GM19351 (cell line): ENCODE results near the gene PCAT6.
"Not testable (repeated sequence)": the region's sequence is repeated elsewhere in the genome, so short reads cannot be mapped to it uniquely, and the experiment has no call there.

ENCODE experiments used
- ATAC-seq: cut with Tn5 transposase; IDR thresholded peaks from one replicate; pipeline ENCODE4 v1.9.1; 2021; ENCODE audit warnings: mild to moderate bottlenecking, moderate library complexity; ENCODE audit not compliant: unreplicated experiment

PCAT6 gene

GRCh38 chr1:202810615-202811295 lies at the start of gene PCAT6:
Gene PCAT6 (plus strand): TSS chr1:202810954.
- ATAC-seq = peak; percentile 76

GRCh38 chr1:202762019-202762418 lies 48.7 kb upstream of the PCAT6 start:
- no peak for ATAC-seq

GRCh38 chr1:202765721-202766120 lies 45.0 kb upstream of the PCAT6 start:
- no peak for ATAC-seq

DNA sequence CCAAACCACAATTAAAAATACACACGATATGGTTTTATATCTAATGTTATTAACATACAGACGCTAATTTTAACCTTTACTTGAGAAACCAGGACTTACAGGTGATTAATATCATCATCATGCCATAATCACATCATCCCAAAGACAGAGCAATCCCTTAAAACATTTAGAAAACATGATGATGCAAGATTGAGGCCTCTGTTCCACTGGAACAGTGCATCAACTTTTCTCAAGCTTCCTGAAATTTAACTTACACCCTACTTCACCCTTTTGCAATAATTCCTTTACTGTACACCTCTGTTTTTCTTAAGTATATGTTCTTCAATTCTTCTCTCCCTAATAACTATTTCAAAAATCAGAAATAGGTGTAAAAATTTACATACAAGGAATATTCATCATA lies 40.6 kb upstream of the PCAT6 start:
- ATAC-seq = no peak

DNA sequence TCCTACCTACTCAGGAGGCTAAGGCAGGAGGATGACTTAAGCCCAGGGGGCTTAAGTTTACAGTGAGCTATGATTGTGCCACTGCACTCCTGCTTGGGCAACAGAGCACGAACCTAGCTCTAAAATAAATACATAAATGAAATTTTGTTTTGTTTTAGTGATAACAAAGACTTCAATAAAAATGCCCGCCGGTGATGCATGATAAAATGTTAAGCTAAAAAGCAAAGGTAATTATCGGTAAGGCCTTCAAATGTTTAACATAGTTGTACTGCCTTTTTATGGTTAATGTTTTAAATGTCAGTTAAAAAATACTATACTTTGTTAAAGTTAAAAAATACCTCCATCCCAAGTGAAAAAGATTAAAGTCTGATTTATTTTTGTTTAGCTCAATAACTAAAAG lies 29.6 kb upstream of the PCAT6 start:
- ATAC-seq = no peak

DNA sequence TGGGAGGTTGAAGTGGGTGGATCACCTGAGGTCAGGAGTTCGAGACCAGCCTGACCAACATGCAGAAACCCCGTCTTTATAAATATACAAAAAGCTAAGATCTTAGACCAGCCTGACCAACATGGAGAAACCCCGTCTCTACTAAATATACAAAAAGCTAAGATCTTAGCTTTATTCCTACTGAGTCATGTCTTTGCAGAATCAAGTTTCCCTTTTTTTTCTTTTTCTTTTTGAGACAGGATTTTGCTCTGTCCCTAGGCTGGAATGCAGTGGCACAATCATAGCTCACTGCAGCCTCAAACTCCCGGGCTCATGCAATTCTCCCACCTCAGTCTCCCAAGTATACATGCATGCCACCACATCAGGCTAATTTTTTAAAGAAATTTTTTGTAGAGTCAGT lies 23.9 kb upstream of the PCAT6 start:
- ATAC-seq = no peak

DNA sequence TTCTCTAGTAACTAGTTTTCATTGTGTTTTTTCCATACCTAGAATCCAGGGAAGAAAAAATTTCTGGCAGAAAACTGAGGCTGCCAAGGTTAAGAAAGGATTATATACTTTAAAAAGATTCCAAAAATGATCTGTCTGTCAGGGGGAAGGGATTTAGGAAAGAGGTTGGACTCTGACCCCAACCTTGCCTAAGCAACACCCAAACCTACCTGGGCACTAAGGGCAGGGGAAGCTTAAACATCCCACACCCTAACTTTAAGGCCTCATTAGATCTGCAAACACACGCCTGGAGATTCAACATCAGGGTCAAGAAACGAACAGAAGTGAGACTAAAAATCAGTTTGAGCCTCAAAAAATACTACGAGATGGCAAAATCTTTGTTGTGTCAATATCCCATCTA lies 22.0 kb upstream of the PCAT6 start:
- ATAC-seq = no peak

DNA sequence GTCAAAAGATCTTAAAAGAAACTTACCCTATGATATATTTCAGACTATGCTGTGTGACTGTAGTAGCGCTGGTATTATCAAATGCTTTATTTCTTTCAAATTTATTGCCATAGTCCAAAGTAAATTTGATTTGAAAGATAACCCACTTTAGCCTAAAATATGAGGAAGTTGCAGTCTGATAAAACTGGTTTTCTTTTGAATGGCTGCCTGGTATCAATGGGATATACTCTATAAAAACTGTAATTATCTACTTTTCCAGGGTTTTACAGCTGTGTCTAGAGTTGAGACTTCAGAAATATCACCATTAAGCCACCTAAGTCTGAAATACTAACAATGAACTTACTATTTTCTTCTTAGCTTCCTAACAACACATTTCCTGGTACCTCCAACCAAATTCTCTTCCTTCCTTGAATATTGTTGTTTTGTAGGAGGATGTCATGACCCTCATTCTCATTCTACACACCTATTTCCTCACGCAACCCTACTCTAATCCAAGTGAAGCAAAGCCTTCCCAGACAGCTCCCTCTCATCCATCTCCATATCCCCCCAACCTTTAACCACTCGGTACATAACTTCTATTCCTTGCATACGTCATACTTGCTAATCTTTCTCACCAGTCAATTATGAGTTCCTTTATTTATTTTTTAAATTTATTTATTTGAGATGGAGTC lies 19.5 kb upstream of the PCAT6 start:
- no peak for ATAC-seq

- no peak for ATAC-seq
These were observed 16.6 kb upstream of the PCAT6 start for GRCh38 chr1:202794051-202794740.

DNA sequence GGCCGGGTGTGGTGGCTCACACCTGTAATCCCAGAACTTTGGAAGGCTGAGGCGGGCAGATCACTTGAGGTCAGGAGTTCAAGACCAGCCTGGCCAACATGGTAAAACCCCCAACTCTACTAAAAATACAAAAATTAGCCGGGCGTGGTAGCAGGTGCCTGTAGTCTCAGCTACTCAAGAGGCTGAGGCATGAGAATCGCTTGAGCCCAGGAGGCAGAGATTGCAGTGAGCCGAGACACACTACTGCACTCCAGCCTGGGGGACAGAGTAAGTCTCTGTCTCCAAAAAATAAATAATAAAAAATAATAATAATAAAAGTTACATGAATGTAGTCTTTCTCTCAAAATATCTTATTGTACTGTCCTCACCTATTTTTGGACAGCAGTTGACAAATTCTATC lies 15.8 kb upstream of the PCAT6 start:
- ATAC-seq = not testable (repeated sequence)

DNA sequence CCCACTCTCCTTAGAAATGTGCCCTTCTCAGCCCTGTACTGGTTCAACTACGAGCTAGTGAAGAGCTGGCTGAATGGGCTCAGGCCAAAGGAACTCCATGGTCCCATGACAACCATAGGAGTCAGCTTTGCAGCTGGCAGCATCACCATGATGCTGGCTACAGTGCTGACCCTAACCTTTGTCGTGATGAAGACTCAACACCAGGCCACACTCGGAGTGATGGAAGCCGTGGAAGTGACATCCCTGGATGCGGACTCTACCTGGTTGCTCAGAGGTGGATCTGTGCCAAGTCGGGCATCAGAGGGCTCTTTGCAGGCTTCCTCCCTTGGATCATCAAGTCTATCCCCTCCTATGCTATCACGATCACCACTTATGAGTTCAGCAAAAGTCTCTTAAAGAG lies 14.1 kb upstream of the PCAT6 start:
- no peak for ATAC-seq

GRCh38 chr1:202798260-202798659 lies 12.5 kb upstream of the PCAT6 start:
- no peak for ATAC-seq

GRCh38 chr1:202798792-202799331 lies 11.9 kb upstream of the PCAT6 start:
- no peak for ATAC-seq

DNA sequence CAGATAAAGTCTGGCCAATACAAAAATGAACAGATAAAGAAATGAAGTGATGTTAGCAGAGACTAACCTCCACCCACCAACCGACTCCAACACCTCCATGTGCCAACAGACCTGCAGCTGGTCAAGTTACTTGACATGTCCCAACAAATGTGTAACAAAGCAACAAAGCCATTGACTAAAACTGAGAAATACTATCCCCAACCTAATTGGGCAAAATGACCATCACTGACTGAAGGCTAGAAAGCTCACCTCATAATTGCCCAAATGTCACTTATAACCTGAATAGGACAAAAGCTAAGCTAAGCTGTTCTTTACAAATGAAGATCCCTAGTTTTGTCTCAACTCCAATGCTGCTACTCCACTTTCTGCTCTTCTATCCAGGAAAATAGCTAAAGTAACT lies 10.0 kb upstream of the PCAT6 start:
- no peak for ATAC-seq

GRCh38 chr1:202801175-202801574 lies 9.6 kb upstream of the PCAT6 start:
- no peak for ATAC-seq

DNA sequence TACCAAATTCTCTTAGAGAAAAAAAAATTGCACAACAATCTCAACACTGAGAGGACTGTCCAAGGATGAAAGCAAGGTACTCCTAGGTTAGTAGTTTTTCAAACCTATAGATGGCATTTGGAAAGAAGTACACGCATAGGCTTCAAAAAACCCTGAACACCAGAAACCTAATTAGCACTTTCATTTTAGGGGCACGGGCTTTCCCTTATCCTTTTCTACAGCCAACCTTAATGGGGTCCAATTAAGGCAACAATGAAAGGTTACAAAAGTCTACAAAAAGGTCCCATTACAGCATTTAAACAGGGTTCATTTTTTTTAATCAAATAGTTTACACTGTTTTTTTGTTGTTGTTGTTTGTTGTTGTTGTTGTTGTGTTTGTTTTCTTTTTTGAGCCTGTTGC lies 8.7 kb upstream of the PCAT6 start:
- no peak for ATAC-seq

DNA sequence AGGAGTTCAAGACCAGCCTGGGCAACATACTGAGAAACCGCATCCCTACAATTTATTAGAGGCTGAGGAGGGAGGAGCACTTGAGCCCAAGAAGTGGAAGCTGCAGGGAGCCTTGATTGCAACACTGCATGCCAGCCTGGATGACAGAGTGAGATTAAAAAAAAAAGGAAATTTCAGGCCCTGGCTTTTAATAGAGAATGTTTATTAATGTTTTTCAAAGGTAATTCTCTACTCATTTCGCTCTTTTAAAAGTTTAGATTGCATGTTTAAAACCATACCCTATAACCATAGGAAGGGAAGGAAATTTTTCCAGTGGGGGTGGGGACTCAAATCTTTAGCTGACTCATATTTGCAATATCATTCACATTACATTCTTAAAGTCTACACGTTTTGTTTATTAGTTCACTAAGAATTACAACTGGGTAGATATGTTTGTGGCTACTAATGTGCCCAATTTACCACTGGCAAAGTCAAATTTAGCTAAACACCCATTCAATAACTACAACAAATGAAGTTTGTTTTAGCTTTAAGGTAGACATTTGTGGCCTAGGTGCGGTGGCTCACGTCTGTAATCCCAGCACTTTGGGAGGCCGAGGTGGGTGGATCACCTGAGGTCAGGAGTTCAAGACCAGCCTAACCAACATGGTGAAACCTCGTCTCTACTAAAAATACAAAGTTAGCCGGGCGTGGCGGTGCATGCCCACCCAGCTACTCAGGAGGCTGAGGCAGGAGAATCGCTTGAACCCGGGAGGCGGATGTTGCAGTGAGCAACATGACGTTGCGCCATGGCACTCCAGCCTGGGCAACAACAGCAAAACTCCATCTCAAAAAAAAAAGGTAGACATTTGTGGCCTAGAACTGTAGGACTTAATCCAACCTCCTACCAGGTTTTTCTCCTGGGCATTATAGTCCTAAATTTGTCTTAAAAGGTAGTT lies 7.5 kb upstream of the PCAT6 start:
- no peak for ATAC-seq

GRCh38 chr1:202804126-202804525 lies 6.6 kb upstream of the PCAT6 start:
- ATAC-seq = no peak

GRCh38 chr1:202805886-202806844 lies 4.6 kb upstream of the PCAT6 start:
- ATAC-seq = no peak
